ENCODE results near the gene CLCA1.

CLCA1 gene

DNA sequence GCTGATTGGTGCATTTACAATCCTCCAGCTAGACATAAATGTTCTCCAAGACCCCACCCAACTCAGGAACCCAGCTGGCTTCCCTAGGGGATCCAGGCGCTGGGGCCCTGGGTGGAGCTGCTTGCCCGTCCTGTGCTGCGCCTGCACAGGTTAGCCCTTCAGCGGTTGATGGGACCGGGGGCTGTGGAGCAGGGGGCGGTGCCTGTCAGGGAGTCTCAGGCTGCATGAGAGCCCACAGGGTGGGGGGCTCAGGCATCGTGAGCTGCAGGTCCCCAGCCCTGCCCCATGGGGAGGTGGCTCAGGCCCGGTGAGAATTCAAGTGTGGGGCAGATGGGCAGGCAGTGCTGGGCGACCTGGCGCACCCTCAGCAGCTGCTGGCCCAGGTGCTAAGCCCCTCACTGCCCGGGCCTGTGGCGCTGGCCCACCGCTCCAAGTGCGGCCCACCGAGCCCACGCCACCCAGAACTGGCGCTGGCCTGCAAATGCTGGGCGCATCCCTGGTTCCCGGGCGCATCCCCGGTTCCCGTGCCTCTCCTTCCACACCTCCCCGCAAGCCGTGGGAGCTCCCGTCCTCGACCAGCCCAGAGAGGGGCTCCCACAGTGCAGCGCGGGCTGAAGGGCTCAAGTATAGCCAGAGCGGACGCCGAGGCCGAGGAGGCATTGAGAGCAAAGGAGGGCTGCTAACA is 55.1 kb downstream of the CLCA1 start:
- H3K27ac ChIP-seq: no peak overlapping the region
- no peak for TF ChIP-seq CTCF (IDR thresholded peaks at IDR 0.05)
- no peak for DNase-seq (ENCODE audit: low spot score)
- H3K4me3 ChIP-seq: no peak overlapping the region

DNA sequence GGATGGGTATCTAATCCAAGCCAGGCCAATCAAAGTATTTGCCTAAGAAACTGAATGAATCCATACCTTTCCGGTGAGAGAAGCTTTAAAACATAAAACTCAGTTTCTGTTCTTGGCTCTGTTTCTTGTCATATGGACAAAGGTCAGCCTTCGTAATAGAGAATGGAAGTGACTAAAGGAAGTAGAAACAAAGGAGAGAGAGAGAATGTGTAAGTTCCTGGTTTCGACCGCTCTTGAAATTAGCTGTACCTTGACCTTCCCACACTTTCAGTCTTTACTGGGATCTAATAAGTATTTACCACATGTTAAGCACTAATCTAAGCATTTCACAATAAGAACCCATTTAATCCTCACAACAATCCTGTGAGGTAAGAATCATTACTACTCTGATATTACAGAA is 58.6 kb downstream of the CLCA1 start:
- H3K27ac ChIP-seq: no peak overlapping the region
- no peak overlapping the region for H3K4me3 ChIP-seq
- no peak for TF ChIP-seq CTCF (IDR thresholded peaks at IDR 0.05)
- DNase-seq (ENCODE audit: low spot score): no peak

- no peak for TF ChIP-seq CTCF (IDR thresholded peaks at IDR 0.05)
- H3K4me3 ChIP-seq: no peak overlapping the region
- H3K27ac ChIP-seq: no peak overlapping the region
- no peak for DNase-seq (ENCODE audit: low spot score)
Observed at GRCh38 chr1:86530211-86530845, 61.6 kb downstream of the CLCA1 start.

DNA sequence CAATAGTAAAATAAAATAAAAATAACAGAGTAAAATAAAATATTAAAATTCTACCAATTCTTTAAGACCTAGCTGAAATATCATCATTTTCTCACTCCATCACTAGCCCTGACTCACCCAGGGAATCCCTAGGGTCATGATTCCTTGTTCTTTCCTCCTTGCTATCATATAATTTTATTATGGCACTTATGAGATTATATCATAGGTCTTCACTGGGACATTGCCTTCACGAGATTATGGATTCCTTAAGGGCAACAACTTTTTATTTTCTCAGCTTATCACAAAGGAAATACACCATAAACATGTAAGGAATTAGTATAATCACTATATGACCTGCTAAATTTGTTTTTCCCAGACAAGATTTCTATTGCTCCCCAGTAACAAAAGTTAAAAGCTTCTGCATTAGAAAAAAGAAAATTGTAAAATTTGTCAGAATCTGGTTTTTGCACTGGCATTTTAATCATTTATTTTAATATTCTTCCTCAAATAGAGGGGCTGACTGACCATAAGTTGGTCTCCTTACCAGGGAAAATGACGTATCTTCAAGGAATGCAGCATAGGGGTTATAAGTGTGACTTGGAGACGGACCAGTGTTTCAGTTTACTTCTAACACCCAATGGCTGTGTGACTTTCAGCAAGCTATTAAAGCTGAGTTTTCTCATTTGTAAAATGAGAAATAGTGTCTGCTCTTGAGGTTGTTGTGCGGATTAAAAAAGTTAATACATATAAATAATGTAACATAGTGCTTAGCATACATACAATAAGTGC is 69.4 kb downstream of the CLCA1 start:
- DNase-seq (ENCODE audit: low spot score): no peak
- no peak for TF ChIP-seq CTCF (IDR thresholded peaks at IDR 0.05)
- H3K27ac ChIP-seq: no peak overlapping the region
- H3K4me3 ChIP-seq: no peak overlapping the region

GRCh38 chr1:86538775-86539174 is 70.0 kb downstream of the CLCA1 start:
- no peak for TF ChIP-seq CTCF (IDR thresholded peaks at IDR 0.05)
- no peak for DNase-seq (ENCODE audit: low spot score)
- Histone ChIP-seq H3K27ac (no peak overlapping the region), H3K4me3 (no peak overlapping the region)

DNA sequence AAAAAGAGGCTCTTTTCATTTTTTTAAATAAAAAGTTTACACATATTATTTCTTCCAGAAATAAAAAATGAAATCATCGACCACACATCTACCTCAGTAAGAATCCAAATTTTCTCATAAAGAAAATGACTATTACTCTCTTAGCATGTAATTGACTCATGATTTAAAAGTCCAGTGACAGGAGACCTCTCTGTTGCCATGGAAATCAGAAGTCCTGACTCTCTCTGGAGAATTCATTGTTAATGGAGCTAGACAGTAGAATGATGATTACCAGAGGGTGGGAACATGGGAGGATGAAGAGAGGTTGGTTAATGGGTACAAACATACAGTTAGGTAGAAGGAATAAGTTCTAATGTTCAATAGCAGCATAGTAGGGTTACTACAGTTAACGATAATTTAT is 73.1 kb downstream of the CLCA1 start:
- Histone ChIP-seq H3K4me3 (no peak overlapping the region), H3K27ac (no peak overlapping the region)
- TF ChIP-seq CTCF (IDR thresholded peaks at IDR 0.05): no peak
- DNase-seq (ENCODE audit: low spot score): no peak
